GM18519 (cell line): ENCODE measurements around the gene ACTN2.

Experiments
- ATAC-seq: cut with Tn5 transposase; IDR thresholded peaks from one replicate; pipeline ENCODE4 v1.9.1; 2021; ENCODE audit warnings: mild to moderate bottlenecking, moderate library complexity; ENCODE audit not compliant: unreplicated experiment, low FRiP score

ACTN2 gene

DNA sequence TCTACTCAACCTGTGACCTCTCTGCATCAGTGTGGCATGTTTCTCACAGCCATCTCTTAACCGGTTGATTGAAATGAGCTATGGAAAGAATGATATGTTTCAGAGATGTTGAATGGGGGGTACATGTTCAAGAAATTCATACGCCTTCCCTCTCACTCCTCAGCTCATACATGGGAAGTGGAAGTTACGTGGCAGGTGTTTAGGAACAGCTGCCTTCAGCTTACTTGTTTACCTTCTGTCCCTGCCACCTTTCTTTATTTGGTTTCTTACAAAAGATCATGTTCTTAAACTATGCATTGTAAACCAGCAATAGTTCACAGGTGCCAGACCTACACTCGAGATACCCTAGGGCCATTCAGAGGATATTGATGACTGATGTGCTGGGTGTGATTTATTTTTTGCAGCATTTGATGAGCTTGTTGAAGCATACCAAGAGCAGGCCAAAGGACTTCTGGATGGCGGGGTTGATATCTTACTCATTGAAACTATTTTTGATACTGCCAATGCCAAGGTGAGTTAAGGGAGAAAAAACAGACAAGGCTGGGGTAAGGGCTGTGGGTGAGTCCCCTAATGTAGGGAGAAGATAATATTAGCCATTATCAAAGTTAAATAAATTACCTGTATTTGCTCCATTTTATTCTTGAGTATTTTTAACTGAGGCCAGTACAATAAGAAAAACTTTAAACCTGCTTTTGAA is 126.2 kb downstream of the ACTN2 start:
- ATAC-seq = no peak
